ENCODE results near the gene MTHFD1. TPM values are rescaled to one million over a fixed set of nuclear protein-coding genes. Genes with fewer than 3 reads are reported as not detected.
A peak's percentile ranks its signal among the peaks of the same experiment; 100 is the strongest.

MTHFD1 gene
- polyA plus RNA-seq, 1 donor = 61.9 TPM

DNA sequence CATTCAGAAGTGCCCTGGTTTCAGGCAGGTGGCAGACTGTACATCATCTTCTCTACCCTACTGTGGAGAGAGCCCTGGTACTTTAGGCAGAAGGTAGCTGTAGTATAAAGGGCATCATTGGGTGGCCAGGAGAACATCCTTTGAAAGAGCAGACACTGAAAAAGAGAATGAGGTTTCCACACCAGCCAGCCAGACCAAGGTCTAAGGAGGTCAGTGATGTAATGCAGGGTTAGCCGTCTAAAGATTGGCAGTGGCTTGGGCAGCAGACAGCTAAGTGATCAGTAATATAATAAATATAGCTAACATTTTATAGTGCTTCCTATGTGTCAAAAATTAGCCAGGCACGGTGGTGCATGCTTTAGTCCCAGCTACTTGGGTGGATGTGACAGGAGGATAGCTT lies 103.5 kb downstream of the MTHFD1 start:
- Histone ChIP-seq H3K27me3 (ENCODE audit: control insufficient read depth, insufficient read depth, low read length) (no peaks in the 10 kb centered on the region), H3K36me3 (ENCODE audit: control insufficient read depth, insufficient read depth, low read length) (peaks cover 26% of the 10 kb centered on the region), H3K4me3 (ENCODE audit: low read length) (no peak overlapping the region), H3K4me1 (ENCODE audit: control insufficient read depth, insufficient read depth, low read length) (no peaks in the 10 kb centered on the region), H3K9me3 (ENCODE audit: control insufficient read depth, low read depth, low read length) (no peaks in the 10 kb centered on the region), H3K27ac (ENCODE audit: low read length) (no peak overlapping the region)
- DNase-seq = no peak
- no CpG with 5 or more reads among the region's 2 CpGs for WGBS (ENCODE audit: insufficient coverage, low lambda C conversion rate)

DNA sequence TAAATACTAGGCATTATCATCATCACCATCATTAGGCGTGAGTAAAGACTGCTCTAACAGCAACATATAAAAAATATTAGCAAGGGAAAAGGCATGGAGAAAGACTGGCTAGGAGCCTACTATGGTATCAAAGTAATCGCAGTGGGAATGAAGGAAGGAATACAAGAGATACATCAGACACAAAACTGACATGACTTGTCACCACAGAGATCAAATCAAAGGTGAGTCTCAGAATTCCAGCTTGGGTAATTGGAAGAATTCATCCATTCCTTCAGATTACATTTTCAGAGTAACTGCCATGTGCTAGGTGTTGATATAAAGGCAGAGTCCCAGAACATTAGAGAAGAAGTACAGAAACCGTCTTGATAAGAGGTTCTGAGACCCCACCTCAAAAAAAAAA lies 105.3 kb downstream of the MTHFD1 start:
- Histone ChIP-seq H3K9me3 (ENCODE audit: control insufficient read depth, low read depth, low read length) (no peaks in the 10 kb centered on the region), H3K4me3 (ENCODE audit: low read length) (no peak overlapping the region), H3K4me1 (ENCODE audit: control insufficient read depth, insufficient read depth, low read length) (no peaks in the 10 kb centered on the region), H3K27me3 (ENCODE audit: control insufficient read depth, insufficient read depth, low read length) (no peaks in the 10 kb centered on the region), H3K27ac (ENCODE audit: low read length) (no peak overlapping the region), H3K36me3 (ENCODE audit: control insufficient read depth, insufficient read depth, low read length) (peaks cover 9% of the 10 kb centered on the region)
- WGBS (ENCODE audit: insufficient coverage, low lambda C conversion rate) = 100% methylated on average over 1 of the region's 3 CpGs
- no peak for DNase-seq

DNA sequence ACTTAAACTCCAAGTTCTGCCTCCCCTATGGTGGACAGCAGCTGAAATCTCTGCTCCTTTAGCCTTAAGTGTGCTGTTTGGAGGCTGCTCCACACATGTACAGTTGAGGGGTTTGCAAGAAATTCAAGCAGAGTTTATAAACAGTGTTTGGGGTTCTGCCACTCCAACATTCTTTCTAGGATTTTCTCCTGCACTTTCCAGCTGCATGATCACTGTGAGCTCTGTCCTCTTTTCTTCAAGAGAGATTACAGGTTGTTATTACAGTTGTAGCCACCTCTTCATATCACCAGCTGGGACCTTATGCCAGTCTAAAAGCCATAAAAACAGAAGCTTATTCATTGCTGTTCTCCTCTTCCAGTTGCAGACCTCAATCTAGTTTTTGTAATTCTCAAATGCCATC lies 107.1 kb downstream of the MTHFD1 start:
- no peak for DNase-seq
- H3K9me3 ChIP-seq (ENCODE audit: control insufficient read depth, low read depth, low read length) = no peaks in the 10 kb centered on the region
- H3K27ac ChIP-seq (ENCODE audit: low read length) = no peak overlapping the region
- H3K27me3 ChIP-seq (ENCODE audit: control insufficient read depth, insufficient read depth, low read length) = no peaks in the 10 kb centered on the region
- H3K36me3 ChIP-seq (ENCODE audit: control insufficient read depth, insufficient read depth, low read length) = no peaks in the 10 kb centered on the region
- H3K4me3 ChIP-seq (ENCODE audit: low read length) = no peak overlapping the region
- H3K4me1 ChIP-seq (ENCODE audit: control insufficient read depth, insufficient read depth, low read length) = peaks cover 6% of the 10 kb centered on the region

DNA sequence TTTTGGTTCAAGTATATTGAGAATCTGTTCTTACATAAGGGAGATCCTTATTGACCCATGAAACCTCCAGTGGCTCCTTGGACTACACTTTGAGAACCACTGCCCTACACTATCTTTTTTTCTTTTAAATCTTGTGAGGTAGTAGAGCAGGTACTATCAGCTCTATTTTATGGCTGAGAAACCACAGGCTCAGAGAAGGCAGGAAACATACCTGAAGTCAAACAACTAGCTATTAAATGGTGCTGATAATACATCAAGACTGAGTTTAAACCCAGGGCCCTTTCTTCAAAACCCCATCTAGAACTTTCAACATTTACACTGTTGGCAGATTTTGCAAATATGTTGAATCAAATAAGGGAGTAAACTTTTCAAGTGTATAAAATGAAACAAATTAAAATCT lies 108.6 kb downstream of the MTHFD1 start:
- peak in 1 of 2 donors; percentile 40 for DNase-seq

DNA sequence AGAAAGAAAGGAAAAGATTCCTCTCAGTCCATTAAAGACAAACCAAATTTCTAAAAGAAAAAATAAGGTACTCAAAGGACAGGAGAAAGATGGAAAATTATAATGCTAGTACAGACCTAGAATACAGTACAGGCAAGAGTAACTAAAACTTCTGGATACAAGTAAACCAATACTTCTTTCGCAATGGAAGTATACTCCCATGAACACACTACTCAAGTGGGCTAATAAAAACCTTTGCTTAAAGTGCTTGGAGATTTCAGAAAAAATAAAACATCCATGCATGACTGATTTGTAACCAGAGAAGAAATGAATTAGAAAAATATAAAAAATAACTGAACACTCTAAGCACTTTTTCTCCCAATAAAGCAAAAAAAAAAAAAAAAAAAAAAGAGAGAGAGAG lies 111.9 kb downstream of the MTHFD1 start:
- no peak overlapping the region for H3K27ac ChIP-seq (ENCODE audit: low read length)
- WGBS (ENCODE audit: insufficient coverage, low lambda C conversion rate) = no CpG with 5 or more reads among the region's 1 CpG

More for the DNA sequence above, 108.6 kb downstream of the MTHFD1 start:
- Histone ChIP-seq H3K4me1 (ENCODE audit: control insufficient read depth, insufficient read depth, low read length) (peaks cover 18% of the 10 kb centered on the region), H3K9me3 (ENCODE audit: control insufficient read depth, low read depth, low read length) (no peaks in the 10 kb centered on the region), H3K36me3 (ENCODE audit: control insufficient read depth, insufficient read depth, low read length) (no peaks in the 10 kb centered on the region), H3K4me3 (ENCODE audit: low read length) (no peak overlapping the region), H3K27ac (ENCODE audit: low read length) (no peak overlapping the region), H3K27me3 (ENCODE audit: control insufficient read depth, insufficient read depth, low read length) (no peaks in the 10 kb centered on the region)

DNA sequence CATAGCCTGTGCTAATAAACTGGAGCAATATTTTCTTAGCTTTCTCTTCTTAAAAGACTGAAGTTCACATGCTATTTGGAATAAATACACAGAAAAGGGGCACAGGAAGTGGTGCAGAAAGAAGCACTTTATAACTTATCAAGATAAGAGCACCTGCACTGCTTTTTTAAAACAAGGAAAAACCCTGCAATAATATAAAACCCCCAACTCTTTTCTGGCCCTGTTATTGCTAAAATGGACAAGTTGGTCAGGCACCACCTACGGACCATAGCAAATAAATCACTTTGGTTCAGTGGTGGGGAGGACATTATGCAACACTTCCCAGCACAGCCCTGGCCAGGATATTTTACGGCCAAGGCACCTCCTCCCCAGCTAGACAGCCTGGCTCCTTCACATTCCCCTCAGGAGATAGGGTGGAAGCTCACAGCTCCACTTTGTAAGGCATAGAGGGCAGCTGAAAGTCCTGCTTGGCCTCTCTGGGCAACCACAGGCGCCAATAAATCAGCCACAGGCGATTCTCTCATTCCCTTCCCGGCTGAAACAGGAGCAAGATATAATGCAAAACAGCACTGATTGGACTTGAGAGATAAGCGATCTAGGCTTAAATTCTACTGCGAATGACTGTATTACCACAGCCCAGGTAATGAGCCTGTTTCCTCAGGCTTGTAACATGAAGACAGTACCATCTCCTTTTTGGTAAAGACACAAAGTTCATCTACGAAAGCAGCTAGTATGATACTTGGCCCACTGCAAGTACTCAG lies 113.4 kb downstream of the MTHFD1 start:
- H3K4me3 ChIP-seq (ENCODE audit: low read length) = peak overlapping the region; percentile 11
- peak; percentile 43 to 76 for DNase-seq
- peaks cover 3% of the 10 kb centered on the region for H3K9me3 ChIP-seq (ENCODE audit: control insufficient read depth, low read depth, low read length)
- no peaks in the 10 kb centered on the region for H3K27me3 ChIP-seq (ENCODE audit: control insufficient read depth, insufficient read depth, low read length)
- H3K36me3 ChIP-seq (ENCODE audit: control insufficient read depth, insufficient read depth, low read length) = no peaks in the 10 kb centered on the region
- H3K27ac ChIP-seq (ENCODE audit: low read length) = peak overlapping the region; percentile 99
- no CpG with 5 or more reads among the region's 8 CpGs for WGBS (ENCODE audit: insufficient coverage, low lambda C conversion rate)
- peaks cover 34% of the 10 kb centered on the region for H3K4me1 ChIP-seq (ENCODE audit: control insufficient read depth, insufficient read depth, low read length)

More for the DNA sequence above, 111.9 kb downstream of the MTHFD1 start:
- H3K27me3 ChIP-seq (ENCODE audit: control insufficient read depth, insufficient read depth, low read length) = no peaks in the 10 kb centered on the region
- peaks cover 3% of the 10 kb centered on the region for H3K9me3 ChIP-seq (ENCODE audit: control insufficient read depth, low read depth, low read length)
- no peaks in the 10 kb centered on the region for H3K36me3 ChIP-seq (ENCODE audit: control insufficient read depth, insufficient read depth, low read length)
- DNase-seq = no peak
- peaks cover 28% of the 10 kb centered on the region for H3K4me1 ChIP-seq (ENCODE audit: control insufficient read depth, insufficient read depth, low read length)
- H3K4me3 ChIP-seq (ENCODE audit: low read length) = no peak overlapping the region

DNA sequence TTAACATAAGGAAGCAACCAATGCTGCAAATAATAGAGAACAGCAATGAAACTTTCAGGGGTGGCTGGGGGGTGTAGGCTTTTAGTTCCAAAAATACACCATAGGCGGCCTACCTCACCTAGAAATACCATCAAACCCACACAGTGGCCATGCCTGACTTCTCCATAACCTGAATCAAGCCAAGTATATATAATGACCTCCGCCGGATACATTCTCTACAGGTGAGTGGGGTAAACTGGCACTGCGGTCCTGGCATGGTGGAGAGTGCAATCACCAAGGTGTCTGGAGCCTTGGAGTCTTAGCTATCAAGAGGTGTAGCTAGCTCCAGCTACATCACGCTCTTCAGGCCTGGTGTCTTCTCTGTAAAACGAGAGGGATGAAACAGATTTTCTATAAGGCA lies 114.3 kb downstream of the MTHFD1 start:
- H3K36me3 ChIP-seq (ENCODE audit: control insufficient read depth, insufficient read depth, low read length) = no peaks in the 10 kb centered on the region
- DNase-seq = peak in 1 of 2 donors; percentile 16
- no peaks in the 10 kb centered on the region for H3K27me3 ChIP-seq (ENCODE audit: control insufficient read depth, insufficient read depth, low read length)
- WGBS (ENCODE audit: insufficient coverage, low lambda C conversion rate) = 0% methylated on average over 1 of the region's 6 CpGs
- H3K27ac ChIP-seq (ENCODE audit: low read length) = peak overlapping the region; percentile 99
- peaks cover 3% of the 10 kb centered on the region for H3K9me3 ChIP-seq (ENCODE audit: control insufficient read depth, low read depth, low read length)
- peaks cover 38% of the 10 kb centered on the region for H3K4me1 ChIP-seq (ENCODE audit: control insufficient read depth, insufficient read depth, low read length)
- peak overlapping the region; percentile 85 for H3K4me3 ChIP-seq (ENCODE audit: low read length)

DNA sequence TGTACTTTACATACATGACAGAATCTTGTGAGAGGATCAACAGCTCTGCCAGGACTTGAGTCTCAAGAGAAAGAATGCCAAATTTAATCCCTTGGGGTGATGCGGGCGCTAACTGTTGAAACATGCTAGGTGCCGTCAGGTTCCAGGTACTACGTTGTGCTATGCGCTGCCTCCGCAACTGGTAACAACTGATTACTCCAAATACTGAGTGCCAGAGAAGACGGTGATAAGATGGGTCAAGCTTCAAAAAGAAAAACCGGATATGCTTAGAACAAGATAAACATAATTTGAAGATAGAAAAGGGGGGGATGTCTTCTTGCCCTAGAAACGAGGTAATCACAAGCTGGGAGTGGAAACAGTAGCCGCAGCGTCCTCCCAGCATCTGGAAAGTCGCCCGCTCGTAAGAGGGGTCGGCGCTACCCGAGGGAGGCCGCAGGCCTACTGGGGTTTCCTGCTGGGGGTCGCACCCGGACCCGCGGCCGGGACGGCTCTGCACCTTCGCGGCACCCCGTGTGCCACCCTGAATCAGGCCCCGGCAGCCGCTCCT lies 114.8 kb downstream of the MTHFD1 start:
- H3K27me3 ChIP-seq (ENCODE audit: control insufficient read depth, insufficient read depth, low read length) = no peaks in the 10 kb centered on the region
- H3K4me3 ChIP-seq (ENCODE audit: low read length) = peak overlapping the region; percentile 85
- peak; percentile 27 to 73 for DNase-seq
- H3K27ac ChIP-seq (ENCODE audit: low read length) = peak overlapping the region; percentile 99
- no peaks in the 10 kb centered on the region for H3K36me3 ChIP-seq (ENCODE audit: control insufficient read depth, insufficient read depth, low read length)
- peaks cover 3% of the 10 kb centered on the region for H3K9me3 ChIP-seq (ENCODE audit: control insufficient read depth, low read depth, low read length)
- peaks cover 38% of the 10 kb centered on the region for H3K4me1 ChIP-seq (ENCODE audit: control insufficient read depth, insufficient read depth, low read length)
- 0% methylated on average over 2 of the region's 29 CpGs for WGBS (ENCODE audit: insufficient coverage, low lambda C conversion rate)

DNA sequence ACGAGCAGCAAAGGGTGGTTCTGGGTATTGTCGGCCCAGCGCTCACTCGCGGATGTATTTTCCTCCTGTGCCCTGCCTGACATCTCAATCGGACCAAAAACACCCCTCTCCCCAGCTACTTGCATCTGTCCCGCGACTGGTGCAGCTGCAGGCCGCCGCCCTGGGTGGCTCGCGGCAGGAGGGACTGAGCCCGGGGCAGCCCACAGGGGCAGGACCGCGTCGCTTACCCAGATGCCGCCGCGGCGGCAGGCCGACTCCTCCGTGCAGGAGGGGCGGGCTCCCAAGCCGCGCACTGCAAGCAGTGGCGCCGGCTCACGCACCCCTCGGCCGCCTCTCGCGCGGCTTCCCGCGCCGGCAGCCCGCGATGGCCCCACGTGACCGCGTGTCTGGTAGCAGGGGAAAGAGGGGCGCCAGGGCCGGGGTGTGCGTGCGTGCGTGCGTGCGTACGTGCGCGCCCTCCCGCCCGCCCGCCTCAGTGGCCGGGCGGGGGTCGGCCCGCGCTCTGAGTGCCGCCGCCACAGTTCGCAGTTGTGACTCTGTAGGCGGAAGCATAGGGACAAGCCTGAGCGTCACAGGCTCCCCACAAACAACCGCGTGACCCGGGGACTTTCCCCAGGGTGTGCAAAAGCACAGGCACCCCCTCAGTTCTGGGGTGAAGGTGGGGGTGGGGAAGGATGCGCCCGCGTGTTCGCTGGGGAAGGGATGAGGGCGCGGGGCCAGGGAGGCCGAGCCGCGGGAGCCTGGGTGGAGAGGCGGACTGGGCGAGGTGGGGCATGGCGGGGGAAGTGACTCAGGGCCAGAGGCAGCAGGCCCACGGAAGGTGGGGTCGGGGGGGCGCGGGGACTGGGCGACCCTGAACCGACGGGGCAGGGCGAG lies 115.5 kb downstream of the MTHFD1 start, which contains the start of gene ZBTB25:
ZBTB25 (minus strand) TSS at position 405 of the 876 bp plus-strand sequence. CDS start 13,305 bp downstream, outside the sequence.
- peaks cover 3% of the 10 kb centered on the region for H3K9me3 ChIP-seq (ENCODE audit: control insufficient read depth, low read depth, low read length)
- no peaks in the 10 kb centered on the region for H3K27me3 ChIP-seq (ENCODE audit: control insufficient read depth, insufficient read depth, low read length)
- H3K4me1 ChIP-seq (ENCODE audit: control insufficient read depth, insufficient read depth, low read length) = peaks cover 38% of the 10 kb centered on the region
- H3K27ac ChIP-seq (ENCODE audit: low read length) = peak within 1 kb of the TSS; percentile 99
- no CpG with 5 or more reads among the region's 87 CpGs for WGBS (ENCODE audit: insufficient coverage, low lambda C conversion rate)
- H3K36me3 ChIP-seq (ENCODE audit: control insufficient read depth, insufficient read depth, low read length) = no peaks in the 10 kb centered on the region
- peak within 1 kb of the TSS; percentile 85 for H3K4me3 ChIP-seq (ENCODE audit: low read length)
- DNase-seq = peak; percentile 94

DNA sequence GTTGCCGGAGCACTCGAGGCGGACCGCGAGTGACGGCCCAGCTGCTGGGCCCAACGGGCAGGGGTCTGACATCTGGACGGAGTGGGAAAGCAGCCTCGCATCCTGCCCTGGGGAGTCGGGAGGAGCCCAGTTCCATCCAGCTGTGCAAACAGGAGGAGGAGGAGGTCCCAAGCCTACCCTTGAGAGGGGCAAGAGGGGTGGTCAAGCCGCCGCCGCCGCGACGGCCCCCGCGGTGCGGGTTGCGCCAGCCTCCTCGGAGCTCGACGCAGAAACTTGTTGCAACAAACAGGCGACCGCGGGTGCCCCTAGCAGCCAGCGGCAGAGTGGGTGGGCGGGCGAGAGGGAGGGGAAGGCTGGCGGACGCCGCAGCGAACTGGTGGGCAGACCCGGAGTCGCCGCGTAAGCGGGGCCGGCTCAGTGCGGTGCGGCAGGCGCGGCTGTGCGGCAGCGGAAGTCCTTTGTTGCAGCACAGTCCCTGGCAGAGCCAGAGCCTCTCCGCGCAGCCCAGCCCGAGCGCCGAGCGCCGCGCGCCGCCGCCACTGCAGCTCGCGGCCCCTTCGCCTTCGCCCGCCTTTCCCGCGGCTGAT lies 116.2 kb downstream of the MTHFD1 start, which contains the start of gene ZBTB1:
ZBTB1 (plus strand) TSS at position 461 of the 587 bp plus-strand sequence. CDS start 16,735 bp downstream, outside the sequence.
- no CpG with 5 or more reads among the region's 63 CpGs for WGBS (ENCODE audit: insufficient coverage, low lambda C conversion rate)
- Histone ChIP-seq H3K4me3 (ENCODE audit: low read length) (peak within 1 kb of the TSS; percentile 85), H3K4me1 (ENCODE audit: control insufficient read depth, insufficient read depth, low read length) (peaks cover 38% of the 10 kb centered on the region), H3K36me3 (ENCODE audit: control insufficient read depth, insufficient read depth, low read length) (no peaks in the 10 kb centered on the region), H3K27ac (ENCODE audit: low read length) (peak within 1 kb of the TSS; percentile 99), H3K27me3 (ENCODE audit: control insufficient read depth, insufficient read depth, low read length) (no peaks in the 10 kb centered on the region), H3K9me3 (ENCODE audit: control insufficient read depth, low read depth, low read length) (peaks cover 3% of the 10 kb centered on the region)
- DNase-seq = peak; percentile 78 to 88
